Liver (tissue), 2 donors: Measurements from ENCODE around the gene RAPGEF6.

ENCODE experiments used
- CTCF ChIP-seq: fragments of 150-350 bp; IDR thresholded peaks from 2 replicates; pipeline ENCODE4 v1.5.1; 2017; ENCODE audit warnings: improper control_type of control experiment, low read depth, low read length; ENCODE audit not compliant: missing input control
- MAX ChIP-seq: IDR thresholded peaks from 2 replicates; pipeline ENCODE4 v1.6.1; 2016; ENCODE audit warnings: antibody characterized with exemption
- YY1 ChIP-seq: IDR thresholded peaks from 2 replicates; pipeline ENCODE4 v1.6.1; 2016; ENCODE audit warnings: antibody characterized with exemption, mild to moderate bottlenecking
- ZBTB33 ChIP-seq: IDR thresholded peaks from 2 replicates; pipeline ENCODE4 v1.6.1; 2016; ENCODE audit warnings: antibody characterized with exemption
- donor health status: healthy.

GRCh38 chr5:131605086-131605485 is 29.9 kb downstream of the RAPGEF6 start:
- TF ChIP-seq CTCF (no peak), YY1 (no peak), MAX (no peak), ZBTB33 (no peak)
